ENCODE measurements around the gene CLASRP. TPM values are rescaled to one million over a fixed set of nuclear protein-coding genes. Genes with fewer than 3 reads are reported as not detected.

CLASRP gene
- total and polyA plus RNA-seq, 2 donors (not counting 1 experiment from before 2014, with no cell fraction given): 12.1 to 15.7 TPM

DNA sequence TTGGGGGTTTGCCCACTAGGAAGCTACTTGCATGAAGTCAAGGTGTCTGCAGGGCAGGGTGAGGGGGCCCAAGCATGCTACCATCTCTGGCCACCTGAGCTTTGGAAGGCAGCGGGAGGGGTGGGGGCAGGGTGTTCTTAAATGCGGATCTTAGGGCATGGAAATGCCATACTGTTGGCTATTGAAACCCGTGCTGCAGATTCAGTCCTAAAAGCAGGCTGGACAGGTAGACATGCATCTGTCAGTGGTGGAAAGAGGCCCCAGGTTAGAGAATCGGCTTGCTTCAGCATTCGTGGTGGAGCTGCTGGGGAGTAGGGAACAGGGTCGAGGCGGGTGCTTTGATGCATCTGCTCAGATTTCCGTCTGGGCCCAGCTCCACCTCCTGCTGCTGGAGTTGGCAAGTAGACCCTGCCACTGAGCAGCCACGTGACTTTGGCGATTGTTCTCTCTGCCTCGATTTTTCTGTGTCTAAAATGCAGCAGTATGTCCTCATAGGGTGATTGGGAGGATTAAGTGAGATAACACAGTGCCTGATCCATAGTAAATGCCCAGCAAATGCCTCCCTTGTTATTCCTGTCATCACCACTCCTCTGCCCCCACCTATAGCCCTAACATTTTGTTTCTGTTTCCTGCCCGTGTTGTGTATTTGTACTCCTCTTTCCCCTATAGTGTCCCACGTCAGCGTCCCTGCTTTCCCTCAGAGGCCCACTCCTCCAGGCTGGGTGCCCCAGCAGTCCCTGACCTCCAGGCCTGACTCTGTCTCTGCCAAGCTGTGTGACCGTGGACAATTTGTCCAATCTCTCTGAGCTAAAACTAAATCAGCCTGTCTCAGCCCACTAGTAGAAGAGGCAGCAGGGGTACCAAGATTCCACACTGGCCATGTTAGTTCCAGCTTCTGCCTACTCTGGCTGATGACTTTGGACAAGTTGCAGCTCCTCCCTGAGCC lies 59.9 kb downstream of the CLASRP start:
- Histone ChIP-seq H4K20me1 (ENCODE audit: control insufficient read depth, extremely low read depth, insufficient read depth, low read length) (no peaks in the 10 kb centered on the region), H3K4me3 (replicated peaks in 1 of 4; ENCODE audit: control extremely low read depth in 1 of 4, insufficient read depth in 1 of 4, low read depth in 3 of 4, low read length in 4 of 4) (peak overlapping the region in 3 of 4 experiments; percentile 16 to 49 (median 23))

DNA sequence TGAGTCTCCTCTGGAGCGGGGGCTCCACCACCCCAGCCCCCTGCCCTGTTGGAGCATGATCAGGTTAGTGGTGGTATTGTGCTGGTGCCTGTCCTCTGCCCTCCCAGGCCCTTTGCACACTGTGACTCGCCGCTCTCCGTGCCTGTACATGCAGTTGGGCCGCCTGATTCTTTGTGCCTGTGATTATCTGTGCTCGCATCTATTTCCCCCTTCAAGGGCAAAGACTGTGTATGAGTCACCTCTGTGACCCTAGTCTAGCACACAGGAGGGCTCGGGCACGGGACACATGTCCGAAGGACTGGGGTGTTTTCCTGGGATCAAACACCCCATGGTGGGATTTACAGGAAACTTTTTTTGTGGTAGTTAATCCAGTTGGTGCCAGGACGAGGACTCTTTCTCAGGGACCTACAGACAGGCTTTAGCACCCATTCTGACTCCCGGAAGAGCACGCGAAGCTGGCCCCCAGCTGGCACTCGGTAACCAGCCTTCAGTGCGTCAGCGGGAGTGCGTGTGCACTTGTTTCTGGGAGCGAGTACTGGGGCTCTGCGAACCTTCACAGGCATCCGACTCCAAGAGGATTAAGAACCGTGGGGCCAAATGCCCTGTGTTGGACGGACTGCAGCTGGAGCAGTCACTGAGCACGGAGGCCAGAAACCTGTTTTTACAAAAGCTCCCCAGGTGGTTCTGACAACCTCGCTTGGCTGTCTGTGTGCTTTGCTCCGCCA lies 60.8 kb downstream of the CLASRP start:
- no peaks in the 10 kb centered on the region for H4K20me1 ChIP-seq (ENCODE audit: control insufficient read depth, extremely low read depth, insufficient read depth, low read length)
- no peak overlapping the region for H3K4me3 ChIP-seq (replicated peaks in 1 of 4; ENCODE audit: control extremely low read depth in 1 of 4, insufficient read depth in 1 of 4, low read depth in 3 of 4, low read length in 4 of 4)
- no peak overlapping the region for H3K9ac ChIP-seq (ENCODE audit: insufficient read depth, low read length)
- peaks cover 98% of the 10 kb centered on the region for H3K79me2 ChIP-seq (ENCODE audit: control insufficient read depth, insufficient read depth, low read length)
- H3K9me3 ChIP-seq (ENCODE audit: control insufficient read depth, insufficient read depth, low read depth, low read length): no peaks in the 10 kb centered on the region
- peaks cover 45% of the 10 kb centered on the region for H3K4me1 ChIP-seq (ENCODE audit: control insufficient read depth, extremely low read depth, insufficient read depth, low read length)
- no peak overlapping the region for H3K4me2 ChIP-seq (ENCODE audit: extremely low read depth, insufficient read depth, low read length)
- no peaks in the 10 kb centered on the region for H3K36me3 ChIP-seq (ENCODE audit: control insufficient read depth, insufficient read depth, low read length)
- H3K27ac ChIP-seq (ENCODE audit: insufficient read depth, low read length): peak overlapping the region; percentile 74
- no peak for TF ChIP-seq EZH2 (IDR thresholded peaks at IDR 0.05; ENCODE audit: low read length, missing control alignments)
- TF ChIP-seq, protein P1, sequence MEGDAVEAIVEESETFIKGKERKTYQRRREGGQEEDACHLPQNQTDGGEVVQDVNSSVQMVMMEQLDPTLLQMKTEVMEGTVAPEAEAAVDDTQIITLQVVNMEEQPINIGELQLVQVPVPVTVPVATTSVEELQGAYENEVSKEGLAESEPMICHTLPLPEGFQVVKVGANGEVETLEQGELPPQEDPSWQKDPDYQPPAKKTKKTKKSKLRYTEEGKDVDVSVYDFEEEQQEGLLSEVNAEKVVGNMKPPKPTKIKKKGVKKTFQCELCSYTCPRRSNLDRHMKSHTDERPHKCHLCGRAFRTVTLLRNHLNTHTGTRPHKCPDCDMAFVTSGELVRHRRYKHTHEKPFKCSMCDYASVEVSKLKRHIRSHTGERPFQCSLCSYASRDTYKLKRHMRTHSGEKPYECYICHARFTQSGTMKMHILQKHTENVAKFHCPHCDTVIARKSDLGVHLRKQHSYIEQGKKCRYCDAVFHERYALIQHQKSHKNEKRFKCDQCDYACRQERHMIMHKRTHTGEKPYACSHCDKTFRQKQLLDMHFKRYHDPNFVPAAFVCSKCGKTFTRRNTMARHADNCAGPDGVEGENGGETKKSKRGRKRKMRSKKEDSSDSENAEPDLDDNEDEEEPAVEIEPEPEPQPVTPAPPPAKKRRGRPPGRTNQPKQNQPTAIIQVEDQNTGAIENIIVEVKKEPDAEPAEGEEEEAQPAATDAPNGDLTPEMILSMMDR (conservative IDR thresholded peaks at IDR 0.05 in 1 of 2, IDR thresholded peaks at IDR 0.05 in 1 of 2; ENCODE audit: low read depth in 1 of 2, low read length in 2 of 2): no peak
- DNase-seq (ENCODE audit: low read depth in 2 of 2): peak in 1 of 2 donors; percentile 52
- H2AFZ ChIP-seq (ENCODE audit: low read length): no peak overlapping the region
- no peaks in the 10 kb centered on the region for H3K27me3 ChIP-seq (ENCODE audit: control insufficient read depth, insufficient read depth, low read length)

More for the DNA sequence above, 59.9 kb downstream of the CLASRP start:
- Histone ChIP-seq H3K27me3 (ENCODE audit: control insufficient read depth, insufficient read depth, low read length) (no peaks in the 10 kb centered on the region), H3K9ac (ENCODE audit: insufficient read depth, low read length) (no peak overlapping the region), H3K4me1 (ENCODE audit: control insufficient read depth, extremely low read depth, insufficient read depth, low read length) (peaks cover 51% of the 10 kb centered on the region), H2AFZ (ENCODE audit: low read length) (no peak overlapping the region), H3K36me3 (ENCODE audit: control insufficient read depth, insufficient read depth, low read length) (no peaks in the 10 kb centered on the region), H3K4me2 (ENCODE audit: extremely low read depth, insufficient read depth, low read length) (peak overlapping the region; percentile 89), H3K79me2 (ENCODE audit: control insufficient read depth, insufficient read depth, low read length) (peaks cover 98% of the 10 kb centered on the region), H3K9me3 (ENCODE audit: control insufficient read depth, insufficient read depth, low read depth, low read length) (no peaks in the 10 kb centered on the region), H3K27ac (ENCODE audit: insufficient read depth, low read length) (peak overlapping the region; percentile 74)
- no peak for TF ChIP-seq EZH2 (IDR thresholded peaks at IDR 0.05; ENCODE audit: low read length, missing control alignments)
- TF ChIP-seq, protein P1 (conservative IDR thresholded peaks at IDR 0.05 in 1 of 2, IDR thresholded peaks at IDR 0.05 in 1 of 2; ENCODE audit: low read depth in 1 of 2, low read length in 2 of 2): no peak
- DNase-seq (ENCODE audit: low read depth in 2 of 2): peak; percentile 59 to 63

DNA sequence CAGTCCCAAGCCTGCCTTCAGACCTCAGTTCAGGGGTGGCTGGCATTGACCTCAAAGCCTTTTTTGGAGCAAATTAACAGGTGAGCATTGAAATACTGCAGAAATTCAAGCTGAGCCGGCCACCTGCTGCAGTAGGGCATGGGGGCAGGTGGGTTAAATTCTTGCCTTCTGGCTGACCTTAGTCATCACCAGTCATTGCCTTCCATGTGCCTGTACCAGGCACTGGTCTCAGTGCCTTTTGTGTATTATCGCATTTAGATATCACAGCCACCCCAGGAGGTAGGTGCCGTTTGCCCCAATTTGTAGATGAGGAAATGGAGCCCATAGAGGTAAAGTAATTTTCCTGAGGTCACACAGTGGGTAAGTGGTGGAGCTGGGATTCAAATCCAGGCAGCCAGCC lies 61.4 kb downstream of the CLASRP start:
- no peak for DNase-seq (ENCODE audit: low read depth in 2 of 2)
- Histone ChIP-seq H3K36me3 (ENCODE audit: control insufficient read depth, insufficient read depth, low read length) (no peaks in the 10 kb centered on the region), H4K20me1 (ENCODE audit: control insufficient read depth, extremely low read depth, insufficient read depth, low read length) (no peaks in the 10 kb centered on the region), H3K4me1 (ENCODE audit: control insufficient read depth, extremely low read depth, insufficient read depth, low read length) (peaks cover 42% of the 10 kb centered on the region), H3K9me3 (ENCODE audit: control insufficient read depth, insufficient read depth, low read depth, low read length) (no peaks in the 10 kb centered on the region), H3K27me3 (ENCODE audit: control insufficient read depth, insufficient read depth, low read length) (no peaks in the 10 kb centered on the region), H2AFZ (ENCODE audit: low read length) (no peak overlapping the region), H3K4me2 (ENCODE audit: extremely low read depth, insufficient read depth, low read length) (no peak overlapping the region), H3K79me2 (ENCODE audit: control insufficient read depth, insufficient read depth, low read length) (peaks cover 98% of the 10 kb centered on the region), H3K9ac (ENCODE audit: insufficient read depth, low read length) (no peak overlapping the region), H3K4me3 (replicated peaks in 1 of 4; ENCODE audit: control extremely low read depth in 1 of 4, insufficient read depth in 1 of 4, low read depth in 3 of 4, low read length in 4 of 4) (no peak overlapping the region), H3K27ac (ENCODE audit: insufficient read depth, low read length) (peak overlapping the region; percentile 53)
- TF ChIP-seq EZH2 (IDR thresholded peaks at IDR 0.05; ENCODE audit: low read length, missing control alignments): no peak
- TF ChIP-seq, protein P1 (conservative IDR thresholded peaks at IDR 0.05 in 1 of 2, IDR thresholded peaks at IDR 0.05 in 1 of 2; ENCODE audit: low read depth in 1 of 2, low read length in 2 of 2): no peak
